Measurements from ENCODE around the gene KCNT1.

- TF ChIP-seq, protein P1, sequence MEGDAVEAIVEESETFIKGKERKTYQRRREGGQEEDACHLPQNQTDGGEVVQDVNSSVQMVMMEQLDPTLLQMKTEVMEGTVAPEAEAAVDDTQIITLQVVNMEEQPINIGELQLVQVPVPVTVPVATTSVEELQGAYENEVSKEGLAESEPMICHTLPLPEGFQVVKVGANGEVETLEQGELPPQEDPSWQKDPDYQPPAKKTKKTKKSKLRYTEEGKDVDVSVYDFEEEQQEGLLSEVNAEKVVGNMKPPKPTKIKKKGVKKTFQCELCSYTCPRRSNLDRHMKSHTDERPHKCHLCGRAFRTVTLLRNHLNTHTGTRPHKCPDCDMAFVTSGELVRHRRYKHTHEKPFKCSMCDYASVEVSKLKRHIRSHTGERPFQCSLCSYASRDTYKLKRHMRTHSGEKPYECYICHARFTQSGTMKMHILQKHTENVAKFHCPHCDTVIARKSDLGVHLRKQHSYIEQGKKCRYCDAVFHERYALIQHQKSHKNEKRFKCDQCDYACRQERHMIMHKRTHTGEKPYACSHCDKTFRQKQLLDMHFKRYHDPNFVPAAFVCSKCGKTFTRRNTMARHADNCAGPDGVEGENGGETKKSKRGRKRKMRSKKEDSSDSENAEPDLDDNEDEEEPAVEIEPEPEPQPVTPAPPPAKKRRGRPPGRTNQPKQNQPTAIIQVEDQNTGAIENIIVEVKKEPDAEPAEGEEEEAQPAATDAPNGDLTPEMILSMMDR (IDR thresholded peaks at IDR 0.05), result no peak
- no peak for TF ChIP-seq POLR2A (IDR thresholded peaks at IDR 0.05)
Measured at GRCh38 chr9:135813671-135814290, 111.8 kb downstream of the KCNT1 start.

Measured in uterus (tissue), 2 donors.